Measurements from ENCODE around the gene DECR2.

DNA sequence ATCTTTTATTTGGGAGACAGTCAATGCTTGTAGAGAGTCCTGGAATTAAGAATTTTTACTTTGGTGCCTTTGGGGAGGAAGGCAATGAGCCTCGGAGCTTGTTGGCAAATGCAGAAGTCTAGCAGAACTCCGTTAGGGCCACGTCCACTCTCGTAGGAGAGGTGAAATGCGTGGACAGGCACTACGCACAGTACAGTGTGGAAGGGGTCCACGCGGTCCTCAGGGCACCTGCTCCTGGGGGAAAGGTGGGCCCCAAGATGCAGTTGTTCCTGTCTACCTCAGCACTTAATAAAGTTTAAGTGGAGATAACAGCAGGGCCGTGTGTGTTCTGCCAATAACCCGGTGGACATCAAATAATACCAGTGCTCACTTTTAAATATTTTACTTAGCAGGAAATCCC, 25.6 kb downstream of the DECR2 start:
- no peak for TF ChIP-seq POLR2AphosphoS5 (IDR thresholded peaks at IDR 0.05)
- TF ChIP-seq, protein P1, sequence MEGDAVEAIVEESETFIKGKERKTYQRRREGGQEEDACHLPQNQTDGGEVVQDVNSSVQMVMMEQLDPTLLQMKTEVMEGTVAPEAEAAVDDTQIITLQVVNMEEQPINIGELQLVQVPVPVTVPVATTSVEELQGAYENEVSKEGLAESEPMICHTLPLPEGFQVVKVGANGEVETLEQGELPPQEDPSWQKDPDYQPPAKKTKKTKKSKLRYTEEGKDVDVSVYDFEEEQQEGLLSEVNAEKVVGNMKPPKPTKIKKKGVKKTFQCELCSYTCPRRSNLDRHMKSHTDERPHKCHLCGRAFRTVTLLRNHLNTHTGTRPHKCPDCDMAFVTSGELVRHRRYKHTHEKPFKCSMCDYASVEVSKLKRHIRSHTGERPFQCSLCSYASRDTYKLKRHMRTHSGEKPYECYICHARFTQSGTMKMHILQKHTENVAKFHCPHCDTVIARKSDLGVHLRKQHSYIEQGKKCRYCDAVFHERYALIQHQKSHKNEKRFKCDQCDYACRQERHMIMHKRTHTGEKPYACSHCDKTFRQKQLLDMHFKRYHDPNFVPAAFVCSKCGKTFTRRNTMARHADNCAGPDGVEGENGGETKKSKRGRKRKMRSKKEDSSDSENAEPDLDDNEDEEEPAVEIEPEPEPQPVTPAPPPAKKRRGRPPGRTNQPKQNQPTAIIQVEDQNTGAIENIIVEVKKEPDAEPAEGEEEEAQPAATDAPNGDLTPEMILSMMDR (IDR thresholded peaks at IDR 0.05): no peak
- TF ChIP-seq POLR2A (IDR thresholded peaks at IDR 0.05): no peak
- no peak for TF ChIP-seq EP300 (IDR thresholded peaks at IDR 0.05)
